Neural progenitor cell (in vitro differentiated cells): ENCODE measurements around the gene ZNG1C. TPM values are rescaled to one million over a fixed set of nuclear protein-coding genes. Genes with fewer than 3 reads are reported as not detected.
"Not testable (repeated sequence)": the region's sequence is repeated elsewhere in the genome, so short reads cannot be mapped to it uniquely, and the experiment has no call there.

Experiments used
- DNase-seq: peaks from one replicate; pipeline ENCODE4 v3.0.0-alpha.2; 2016; ENCODE audit warnings: low spot score
- H2AFZ ChIP-seq: fragments of 200-600 bp; sonication (generic); replicated peaks from 2 replicates; pipeline ENCODE4 v1.6.1; 2016; ENCODE audit warnings: antibody characterized with exemption
- H3F3A ChIP-seq: fragments of 200-600 bp; sonication (generic); 2 replicates; pipeline ENCODE4 v1.6.1; 2016; ENCODE audit warnings: antibody characterized with exemption, low read depth
- H3K27ac ChIP-seq: fragments of 200-600 bp; sonication (generic); 2 replicates; pipeline ENCODE4 v1.5.1; 2016; ENCODE audit warnings: mild to moderate bottlenecking
- H3K27me3 ChIP-seq: fragments of 200-600 bp; sonication (generic); 2 replicates; pipeline ENCODE4 v1.6.1; 2016; ENCODE audit warnings: mild to moderate bottlenecking, moderate library complexity
- H3K36me3 ChIP-seq: fragments of 200-600 bp; sonication (generic); 2 replicates; pipeline ENCODE4 v1.5.1; 2016
- H3K4me1 ChIP-seq: fragments of 200-600 bp; sonication (generic); 2 replicates; pipeline ENCODE4 v1.6.1; 2016; ENCODE audit warnings: mixed run types
- H3K4me2 ChIP-seq: fragments of 200-600 bp; sonication (generic); 2 replicates; pipeline ENCODE4 v1.6.1; 2016
- H3K4me3 ChIP-seq: fragments of 200-600 bp; sonication (generic); 2 replicates; pipeline ENCODE4 v1.5.1; 2016
- H3K79me2 ChIP-seq: fragments of 200-600 bp; sonication (generic); 2 replicates; pipeline ENCODE4 v1.6.1; 2016; ENCODE audit warnings: low read depth
- H3K9ac ChIP-seq: fragments of 200-600 bp; sonication (generic); 2 replicates; pipeline ENCODE4 v1.6.1; 2016
- H3K9me3 ChIP-seq: fragments of 200-600 bp; sonication (generic); 2 replicates; pipeline ENCODE4 v1.5.1; 2016; ENCODE audit warnings: low read depth
- H4K20me1 ChIP-seq: fragments of 200-600 bp; sonication (generic); 2 replicates; pipeline ENCODE4 v1.6.1; 2016; ENCODE audit warnings: low read depth
- H3K27ac Mint-ChIP-seq: 3 replicates; pipeline ENCODE4 v1.8.0; 2021; ENCODE audit warnings: mixed read lengths
- H3K27me3 Mint-ChIP-seq: 2 replicates; pipeline ENCODE4 v1.8.0; 2022; ENCODE audit warnings: low read depth, mild to moderate bottlenecking, inconsistent platforms, moderate library complexity, mixed read lengths; ENCODE audit not compliant: insufficient read depth
- H3K36me3 Mint-ChIP-seq: 3 replicates; pipeline ENCODE4 v1.8.0; 2021; ENCODE audit warnings: mixed read lengths
- H3K4me1 Mint-ChIP-seq: 3 replicates; pipeline ENCODE4 v1.8.0; 2021; ENCODE audit warnings: mixed read lengths
- H3K4me3 Mint-ChIP-seq: 3 replicates; pipeline ENCODE4 v1.8.0; 2021; ENCODE audit warnings: mild to moderate bottlenecking, moderate library complexity, mixed read lengths
- H3K9me3 Mint-ChIP-seq: 3 replicates; pipeline ENCODE4 v1.8.0; 2020; ENCODE audit warnings: mixed read lengths
- EZH2 ChIP-seq: fragments of 200-600 bp; sonication (generic); IDR thresholded peaks from 2 replicates; pipeline ENCODE4 v1.6.1; 2017; ENCODE audit warnings: antibody characterized with exemption, mild to moderate bottlenecking, moderate library complexity
- EZH2phosphoT487 ChIP-seq: fragments of 200-600 bp; sonication (generic); IDR thresholded peaks from 2 replicates; pipeline ENCODE4 v1.6.1; 2017; ENCODE audit warnings: antibody characterized with exemption
- total RNA-seq: library from RNA; depleted of rRNA; stranded (reverse); fragments of >200 nt; gene quantifications from 2 replicates; pipeline ENCODE4 v1.2.3, GENCODE V29; 2015; ENCODE audit warnings: low replicate concordance

Gene ZNG1C
- total RNA-seq, result 27.6 and 35.8 TPM in 2 replicates

- H3K79me2 ChIP-seq, H3K9me3 ChIP-seq, H3K4me1 ChIP-seq, H3K9me3 Mint-ChIP-seq, H3K9ac ChIP-seq, H3K4me1 Mint-ChIP-seq, H3K4me3 ChIP-seq, H3F3A ChIP-seq, H2AFZ ChIP-seq, H3K27me3 Mint-ChIP-seq, H4K20me1 ChIP-seq, H3K36me3 Mint-ChIP-seq, H3K4me2 ChIP-seq, H3K27me3 ChIP-seq, H3K27ac ChIP-seq, H3K27ac Mint-ChIP-seq, H3K4me3 Mint-ChIP-seq, DNase-seq, H3K36me3 ChIP-seq: not testable (repeated sequence)
Observed at GRCh38 chr9:68241683-68242082, at the start of gene ZNG1C. Gene ZNG1C, plus strand, starts transcription at chr9:68241983. Its CDS starts 49 bp downstream, at chr9:68242032.

GRCh38 chr9:68242437-68242836, 654 bp downstream of the ZNG1C start:
- not testable (repeated sequence) for H3K27me3 Mint-ChIP-seq, H3K27me3 ChIP-seq

GRCh38 chr9:68281041-68281440, 39.3 kb downstream of the ZNG1C start:
- H3K27me3 Mint-ChIP-seq, H2AFZ ChIP-seq, DNase-seq, H3K4me2 ChIP-seq, H3K9me3 ChIP-seq, H3K4me3 Mint-ChIP-seq, H3K4me1 ChIP-seq, H4K20me1 ChIP-seq, H3F3A ChIP-seq, H3K79me2 ChIP-seq, H3K27ac ChIP-seq, H3K27me3 ChIP-seq, H3K4me3 ChIP-seq, H3K27ac Mint-ChIP-seq, H3K36me3 Mint-ChIP-seq, H3K36me3 ChIP-seq, H3K9me3 Mint-ChIP-seq, H3K4me1 Mint-ChIP-seq, H3K9ac ChIP-seq: not testable (repeated sequence)

More at GRCh38 chr9:68242437-68242836, 654 bp downstream of the ZNG1C start:
- not testable (repeated sequence) for DNase-seq, H3K4me2 ChIP-seq, H4K20me1 ChIP-seq, H3K4me3 ChIP-seq, H3K27ac ChIP-seq, H3K36me3 Mint-ChIP-seq, H3F3A ChIP-seq, H3K9me3 Mint-ChIP-seq, H3K27ac Mint-ChIP-seq, H3K4me3 Mint-ChIP-seq, H2AFZ ChIP-seq, H3K79me2 ChIP-seq, H3K4me1 Mint-ChIP-seq, H3K9me3 ChIP-seq, H3K9ac ChIP-seq, H3K36me3 ChIP-seq, H3K4me1 ChIP-seq

- not testable (repeated sequence) for H4K20me1 ChIP-seq, H3K9me3 Mint-ChIP-seq, H3K9me3 ChIP-seq, H3K4me1 ChIP-seq, H3K4me1 Mint-ChIP-seq, H3K4me2 ChIP-seq, H3K79me2 ChIP-seq, H3K4me3 ChIP-seq, H3K27ac ChIP-seq, H3K36me3 Mint-ChIP-seq, H3K9ac ChIP-seq, H3K27me3 Mint-ChIP-seq, H3K4me3 Mint-ChIP-seq, H3K27ac Mint-ChIP-seq, H3F3A ChIP-seq, DNase-seq, H3K36me3 ChIP-seq, H2AFZ ChIP-seq
- peaks cover 26% of the 10 kb centered on the region for H3K27me3 ChIP-seq
Observed at GRCh38 chr9:68302567-68302966, 60.8 kb downstream of the ZNG1C start, which contains the start of gene FOXD4L3. Gene FOXD4L3, plus strand, starts transcription at chr9:68302867. Its CDS starts 85 bp downstream, at chr9:68302952.

- peak; percentile 56 for TF ChIP-seq EZH2phosphoT487
- TF ChIP-seq EZH2, result peak; percentile 56
- H3F3A ChIP-seq, H2AFZ ChIP-seq, H4K20me1 ChIP-seq, H3K27me3 Mint-ChIP-seq, H3K4me1 Mint-ChIP-seq, DNase-seq, H3K36me3 Mint-ChIP-seq, H3K4me1 ChIP-seq, H3K4me2 ChIP-seq, H3K36me3 ChIP-seq, H3K9me3 ChIP-seq, H3K9me3 Mint-ChIP-seq, H3K4me3 ChIP-seq, H3K9ac ChIP-seq, H3K79me2 ChIP-seq, H3K27ac Mint-ChIP-seq, H3K27ac ChIP-seq, H3K4me3 Mint-ChIP-seq: not testable (repeated sequence)
- H3K27me3 ChIP-seq, result peaks cover 30% of the 10 kb centered on the region
Observed at GRCh38 chr9:68303771-68304170, 62.0 kb downstream of the ZNG1C start.

- not testable (repeated sequence) for H3K4me1 ChIP-seq, H3K79me2 ChIP-seq, H3K4me3 ChIP-seq, H3K4me1 Mint-ChIP-seq, DNase-seq, H2AFZ ChIP-seq, H3K4me3 Mint-ChIP-seq, H4K20me1 ChIP-seq, H3K36me3 ChIP-seq, H3K4me2 ChIP-seq, H3K27ac ChIP-seq, H3K27me3 Mint-ChIP-seq, H3K27ac Mint-ChIP-seq, H3K36me3 Mint-ChIP-seq, H3K9me3 Mint-ChIP-seq, H3F3A ChIP-seq, H3K9me3 ChIP-seq, H3K9ac ChIP-seq
- H3K27me3 ChIP-seq, result peaks cover 30% of the 10 kb centered on the region
Observed at GRCh38 chr9:68304212-68304611, 62.4 kb downstream of the ZNG1C start.
